K562 (cell line): ENCODE data around the gene PLEKHM3.

Experiments
- CHD4 ChIP-seq: fragments of 200-600 bp; sonication (generic); IDR thresholded peaks from 3 replicates; pipeline ENCODE4 v1.6.1; 2012; ENCODE audit warnings: low read depth, mild to moderate bottlenecking, mixed read lengths, low read length, inconsistent platforms; ENCODE audit not compliant: insufficient read depth, insufficient replicate concordance, poor library complexity, severe bottlenecking
- CTCFL ChIP-seq: IDR thresholded peaks from 2 replicates; pipeline ENCODE4 v1.6.1; 2011; ENCODE audit warnings: borderline replicate concordance, low read depth, mild to moderate bottlenecking, moderate library complexity, low read length; ENCODE audit not compliant: insufficient read depth, poor library complexity, severe bottlenecking
- FOXJ2 ChIP-seq: fragments of 200-800 bp; sonication (Bioruptor generic); IDR thresholded peaks from 2 replicates; pipeline ENCODE4 v1.6.1; 2016; ENCODE audit warnings: missing genetic modification characterization, missing compliant biosample characterization
- GTF2F1 ChIP-seq: IDR thresholded peaks from 2 replicates; pipeline ENCODE4 v1.6.1; 2011; ENCODE audit warnings: low read depth, low read length, improper control_type of control experiment
- HCFC1 ChIP-seq: IDR thresholded peaks from 2 replicates; pipeline ENCODE4 v1.6.1; 2012; ENCODE audit warnings: low read depth, low read length, improper control_type of control experiment
- HSF4 ChIP-seq: fragments of 250-450 bp; sonication (Bioruptor Pico); IDR thresholded peaks from 2 replicates; pipeline ENCODE4 v2.1.2; 2022; ENCODE audit warnings: mild to moderate bottlenecking, moderate library complexity, borderline replicate concordance
- OTX1 ChIP-seq: fragments of 450-650 bp; formaldehyde crosslinking; IDR thresholded peaks from 2 replicates; pipeline ENCODE4 v1.4.0; 2022; ENCODE audit warnings: mild to moderate bottlenecking
- SMAD1 ChIP-seq: fragments of 150-350 bp; IDR thresholded peaks from 2 replicates; pipeline ENCODE4 v1.6.1; 2014; ENCODE audit warnings: low read length, low read depth; ENCODE audit not compliant: partially characterized antibody
- TF ChIP-seq, protein P1 (sequence below): sonication (generic); formaldehyde crosslinking; IDR thresholded peaks from 2 replicates; pipeline ENCODE4 v1.4.0; 2020; ENCODE audit warnings: mild to moderate bottlenecking, missing genetic modification reagents

DNA sequence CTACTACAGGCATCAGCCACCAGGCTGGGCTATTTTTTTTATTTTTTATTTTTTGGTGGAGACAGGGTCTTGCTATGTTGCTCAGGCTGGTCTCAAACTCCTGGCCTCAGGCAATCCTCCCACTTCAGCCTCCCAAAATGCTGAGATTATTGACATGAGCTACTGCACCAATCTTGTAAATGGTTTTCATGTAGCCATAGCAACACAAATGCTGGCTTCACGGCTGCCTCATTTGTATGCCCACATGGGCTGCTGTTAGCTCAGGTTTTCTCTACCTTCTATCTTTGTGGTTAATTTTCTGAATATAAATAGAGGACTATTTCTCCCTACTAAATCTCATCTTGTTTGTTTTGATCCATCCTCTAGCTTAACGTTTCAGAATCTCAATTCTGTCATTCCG is 58.2 kb downstream of the PLEKHM3 start:
- TF ChIP-seq OTX1 (no peak), HCFC1 (no peak), SMAD1 (no peak), CTCFL (no peak), GTF2F1 (no peak), CHD4 (no peak), FOXJ2 (tag) (no peak), HSF4 (CRISPR knock-in tag) (no peak)
- TF ChIP-seq, protein P1, sequence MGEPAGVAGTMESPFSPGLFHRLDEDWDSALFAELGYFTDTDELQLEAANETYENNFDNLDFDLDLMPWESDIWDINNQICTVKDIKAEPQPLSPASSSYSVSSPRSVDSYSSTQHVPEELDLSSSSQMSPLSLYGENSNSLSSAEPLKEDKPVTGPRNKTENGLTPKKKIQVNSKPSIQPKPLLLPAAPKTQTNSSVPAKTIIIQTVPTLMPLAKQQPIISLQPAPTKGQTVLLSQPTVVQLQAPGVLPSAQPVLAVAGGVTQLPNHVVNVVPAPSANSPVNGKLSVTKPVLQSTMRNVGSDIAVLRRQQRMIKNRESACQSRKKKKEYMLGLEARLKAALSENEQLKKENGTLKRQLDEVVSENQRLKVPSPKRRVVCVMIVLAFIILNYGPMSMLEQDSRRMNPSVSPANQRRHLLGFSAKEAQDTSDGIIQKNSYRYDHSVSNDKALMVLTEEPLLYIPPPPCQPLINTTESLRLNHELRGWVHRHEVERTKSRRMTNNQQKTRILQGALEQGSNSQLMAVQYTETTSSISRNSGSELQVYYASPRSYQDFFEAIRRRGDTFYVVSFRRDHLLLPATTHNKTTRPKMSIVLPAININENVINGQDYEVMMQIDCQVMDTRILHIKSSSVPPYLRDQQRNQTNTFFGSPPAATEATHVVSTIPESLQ: no peak
